HepG2 (cell line): ENCODE data around the gene NPC2. TPM values are rescaled to one million over a fixed set of nuclear protein-coding genes. Genes with fewer than 3 reads are reported as not detected.

ENCODE experiments used
- EEA1 ChIP-seq: sonication (generic); formaldehyde crosslinking; IDR thresholded peaks from 2 replicates; pipeline ENCODE4 v1.5.1; 2020; ENCODE audit warnings: mild to moderate bottlenecking, missing genetic modification reagents, borderline replicate concordance
- ELF3 ChIP-seq: IDR thresholded peaks from 2 replicates; pipeline ENCODE4 v1.6.1; 2016; ENCODE audit warnings: missing genetic modification reagents, missing compliant biosample characterization
- MAF1 ChIP-seq: sonication (generic); formaldehyde crosslinking; IDR thresholded peaks from 2 replicates; pipeline ENCODE4 v1.5.0; 2020; ENCODE audit warnings: missing genetic modification reagents, borderline replicate concordance
- SNAPC2 ChIP-seq: sonication (generic); formaldehyde crosslinking; IDR thresholded peaks from 2 replicates; pipeline ENCODE4 v1.8.1; 2022; ENCODE audit warnings: mild to moderate bottlenecking, missing genetic modification reagents
- TAF15 ChIP-seq: fragments of 200-400 bp; formaldehyde crosslinking; IDR thresholded peaks from one replicate; pipeline ENCODE4 v1.6.1; 2018; ENCODE audit warnings: mild to moderate bottlenecking, low read depth, low read length; ENCODE audit not compliant: poor library complexity, severe bottlenecking
- TARDBP ChIP-seq: sonication (generic); formaldehyde crosslinking; IDR thresholded peaks from 2 replicates; pipeline ENCODE4 v1.8.0; 2022; ENCODE audit warnings: mild to moderate bottlenecking, missing genetic modification reagents
- THAP11 ChIP-seq: IDR thresholded peaks from 2 replicates; pipeline ENCODE4 v1.6.1; 2016; ENCODE audit warnings: missing biosample characterization, missing genetic modification reagents
- ZBTB7B ChIP-seq: sonication (generic); formaldehyde crosslinking; IDR thresholded peaks from 2 replicates; pipeline ENCODE4 v1.4.0; 2020; ENCODE audit warnings: missing genetic modification reagents
- ZFP37 ChIP-seq: sonication (generic); formaldehyde crosslinking; IDR thresholded peaks from 2 replicates; pipeline ENCODE4 v1.4.0; 2020; ENCODE audit warnings: missing genetic modification reagents, borderline replicate concordance
- ZNF224 ChIP-seq: sonication (generic); formaldehyde crosslinking; IDR thresholded peaks from 2 replicates; pipeline ENCODE4 v1.5.0; 2020; ENCODE audit warnings: mild to moderate bottlenecking, missing genetic modification reagents
- ZNF451 ChIP-seq: sonication (generic); formaldehyde crosslinking; IDR thresholded peaks from 2 replicates; pipeline ENCODE4 v1.5.0; 2020; ENCODE audit warnings: mild to moderate bottlenecking, missing genetic modification reagents
- ZNF615 ChIP-seq: sonication (generic); formaldehyde crosslinking; IDR thresholded peaks from 2 replicates; pipeline ENCODE4 v1.5.0; 2020; ENCODE audit warnings: mild to moderate bottlenecking, missing genetic modification reagents, borderline replicate concordance
- ZNF75D ChIP-seq: sonication (generic); formaldehyde crosslinking; IDR thresholded peaks from 2 replicates; pipeline ENCODE4 v1.8.1; 2023; ENCODE audit warnings: missing genetic modification reagents, mild to moderate bottlenecking, borderline replicate concordance
- ZNF773 ChIP-seq: sonication (generic); formaldehyde crosslinking; IDR thresholded peaks from 2 replicates; pipeline ENCODE4 v1.4.0; 2020; ENCODE audit warnings: missing genetic modification reagents, borderline replicate concordance
- polyA plus RNA-seq, 8 experiments: library from polyadenylated mRNA; depleted of rRNA in 3 of 8; stranded (reverse) in 7 of 8; unstranded in 1 of 8; fragments of >200 nt; fragmentation: Illumina TruSeq in 4 of 8; extraction: Trizol in 4 of 8; gene quantifications; 2 replicates each; pipeline versions ENCODE4 v1.2.1 to v1.2.3, GENCODE V29; 2011 to 2016; ENCODE audit warnings: low read depth in 4 of 8, missing spikeins in 1 of 8, mixed read lengths in 1 of 8; ENCODE audit not compliant: insufficient read depth in 1 of 8
- total RNA-seq, 5 experiments: library from RNA; depleted of rRNA; stranded (reverse); fragments of >200 nt; fragmentation: Illumina TruSeq; extraction: Trizol; gene quantifications; 2 replicates each; pipeline ENCODE4 v1.2.3, GENCODE V29; 2016; ENCODE audit warnings: low read depth in 1 of 5
- TF ChIP-seq, protein P1 (sequence below): sonication (generic); formaldehyde crosslinking; IDR thresholded peaks from 2 replicates; pipeline ENCODE4 v1.5.0; 2020; ENCODE audit warnings: missing genetic modification reagents
- TF ChIP-seq, protein P2 (sequence below): sonication (generic); formaldehyde crosslinking; IDR thresholded peaks from 2 replicates; pipeline ENCODE4 v1.4.0; 2020; ENCODE audit warnings: missing genetic modification reagents
- TF ChIP-seq, protein P3 (sequence below): sonication (generic); formaldehyde crosslinking; IDR thresholded peaks from 2 replicates; pipeline ENCODE4 v1.4.0; 2020; ENCODE audit warnings: missing genetic modification reagents, borderline replicate concordance
- TF ChIP-seq, protein P4 (sequence below): IDR thresholded peaks from 2 replicates; pipeline ENCODE4 v1.6.1; 2016; ENCODE audit warnings: low read depth

Gene NPC2
- total and polyA plus RNA-seq, 2 of the 13 experiments (the other 11 are each of a cell fraction or from before 2014, with no cell fraction given) = 132 to 164 TPM

DNA sequence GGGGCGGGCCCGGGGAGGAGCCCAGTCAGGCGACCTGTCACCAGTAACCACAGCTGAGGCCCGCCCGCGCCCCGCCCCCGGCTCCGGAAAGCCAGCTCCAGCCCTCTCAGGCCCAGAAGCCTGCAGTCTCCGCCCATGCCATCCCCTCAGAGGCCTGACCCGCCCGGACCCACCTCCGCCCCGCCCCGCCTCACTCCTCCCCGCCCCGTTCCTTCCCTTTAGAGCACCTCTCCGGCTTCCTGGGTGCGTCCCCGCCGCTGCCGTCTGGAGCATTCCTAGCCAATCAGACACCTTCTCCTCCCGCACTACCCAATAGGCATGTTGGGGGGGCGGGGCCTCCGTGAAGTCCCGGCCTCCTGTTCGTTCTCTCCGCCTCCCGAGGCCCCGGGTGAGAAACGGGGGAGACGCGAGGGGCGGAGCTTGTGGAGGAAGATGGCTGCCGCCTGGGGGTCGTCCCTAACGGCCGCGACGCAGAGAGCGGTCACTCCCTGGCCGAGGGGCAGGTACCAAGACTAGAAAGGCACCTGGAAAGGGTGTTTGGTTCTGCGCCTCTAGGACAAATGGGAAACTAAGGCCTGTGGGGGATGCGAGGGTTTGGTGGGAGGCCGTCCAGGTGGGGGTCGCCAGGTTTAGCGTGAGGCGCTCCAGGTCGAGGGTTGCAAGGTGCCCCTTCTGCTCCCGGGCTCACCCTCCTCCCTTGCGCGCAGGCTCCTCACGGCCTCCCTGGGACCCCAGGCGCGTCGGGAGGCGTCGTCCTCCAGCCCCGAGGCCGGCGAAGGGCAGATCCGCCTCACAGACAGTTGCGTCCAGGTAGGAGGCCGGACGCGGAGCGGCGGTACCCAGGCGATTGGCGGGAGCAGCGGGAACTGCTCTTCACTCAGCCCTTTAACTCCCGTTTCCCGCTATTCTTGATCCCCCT, 497 bp upstream of the NPC2 start, which contains the start of gene ISCA2 (continued):
- TF ChIP-seq, protein P1, sequence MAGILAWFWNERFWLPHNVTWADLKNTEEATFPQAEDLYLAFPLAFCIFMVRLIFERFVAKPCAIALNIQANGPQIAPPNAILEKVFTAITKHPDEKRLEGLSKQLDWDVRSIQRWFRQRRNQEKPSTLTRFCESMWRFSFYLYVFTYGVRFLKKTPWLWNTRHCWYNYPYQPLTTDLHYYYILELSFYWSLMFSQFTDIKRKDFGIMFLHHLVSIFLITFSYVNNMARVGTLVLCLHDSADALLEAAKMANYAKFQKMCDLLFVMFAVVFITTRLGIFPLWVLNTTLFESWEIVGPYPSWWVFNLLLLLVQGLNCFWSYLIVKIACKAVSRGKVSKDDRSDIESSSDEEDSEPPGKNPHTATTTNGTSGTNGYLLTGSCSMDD (CRISPR knock-in tag) = no peak
- no peak for TF ChIP-seq ZNF224 (CRISPR knock-in tag)
- no peak for TF ChIP-seq ZNF615 (CRISPR knock-in tag)
- TF ChIP-seq, protein P2, sequence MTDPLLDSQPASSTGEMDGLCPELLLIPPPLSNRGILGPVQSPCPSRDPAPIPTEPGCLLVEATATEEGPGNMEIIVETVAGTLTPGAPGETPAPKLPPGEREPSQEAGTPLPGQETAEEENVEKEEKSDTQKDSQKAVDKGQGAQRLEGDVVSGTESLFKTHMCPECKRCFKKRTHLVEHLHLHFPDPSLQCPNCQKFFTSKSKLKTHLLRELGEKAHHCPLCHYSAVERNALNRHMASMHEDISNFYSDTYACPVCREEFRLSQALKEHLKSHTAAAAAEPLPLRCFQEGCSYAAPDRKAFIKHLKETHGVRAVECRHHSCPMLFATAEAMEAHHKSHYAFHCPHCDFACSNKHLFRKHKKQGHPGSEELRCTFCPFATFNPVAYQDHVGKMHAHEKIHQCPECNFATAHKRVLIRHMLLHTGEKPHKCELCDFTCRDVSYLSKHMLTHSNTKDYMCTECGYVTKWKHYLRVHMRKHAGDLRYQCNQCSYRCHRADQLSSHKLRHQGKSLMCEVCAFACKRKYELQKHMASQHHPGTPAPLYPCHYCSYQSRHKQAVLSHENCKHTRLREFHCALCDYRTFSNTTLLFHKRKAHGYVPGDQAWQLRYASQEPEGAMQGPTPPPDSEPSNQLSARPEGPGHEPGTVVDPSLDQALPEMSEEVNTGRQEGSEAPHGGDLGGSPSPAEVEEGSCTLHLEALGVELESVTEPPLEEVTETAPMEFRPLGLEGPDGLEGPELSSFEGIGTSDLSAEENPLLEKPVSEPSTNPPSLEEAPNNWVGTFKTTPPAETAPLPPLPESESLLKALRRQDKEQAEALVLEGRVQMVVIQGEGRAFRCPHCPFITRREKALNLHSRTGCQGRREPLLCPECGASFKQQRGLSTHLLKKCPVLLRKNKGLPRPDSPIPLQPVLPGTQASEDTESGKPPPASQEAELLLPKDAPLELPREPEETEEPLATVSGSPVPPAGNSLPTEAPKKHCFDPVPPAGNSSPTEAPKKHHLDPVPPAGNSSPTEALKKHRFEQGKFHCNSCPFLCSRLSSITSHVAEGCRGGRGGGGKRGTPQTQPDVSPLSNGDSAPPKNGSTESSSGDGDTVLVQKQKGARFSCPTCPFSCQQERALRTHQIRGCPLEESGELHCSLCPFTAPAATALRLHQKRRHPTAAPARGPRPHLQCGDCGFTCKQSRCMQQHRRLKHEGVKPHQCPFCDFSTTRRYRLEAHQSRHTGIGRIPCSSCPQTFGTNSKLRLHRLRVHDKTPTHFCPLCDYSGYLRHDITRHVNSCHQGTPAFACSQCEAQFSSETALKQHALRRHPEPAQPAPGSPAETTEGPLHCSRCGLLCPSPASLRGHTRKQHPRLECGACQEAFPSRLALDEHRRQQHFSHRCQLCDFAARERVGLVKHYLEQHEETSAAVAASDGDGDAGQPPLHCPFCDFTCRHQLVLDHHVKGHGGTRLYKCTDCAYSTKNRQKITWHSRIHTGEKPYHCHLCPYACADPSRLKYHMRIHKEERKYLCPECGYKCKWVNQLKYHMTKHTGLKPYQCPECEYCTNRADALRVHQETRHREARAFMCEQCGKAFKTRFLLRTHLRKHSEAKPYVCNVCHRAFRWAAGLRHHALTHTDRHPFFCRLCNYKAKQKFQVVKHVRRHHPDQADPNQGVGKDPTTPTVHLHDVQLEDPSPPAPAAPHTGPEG = no peak
- peak; percentile 52; the same call in 1 of the 2 replicates for TF ChIP-seq TARDBP (CRISPR knock-in tag)
- TF ChIP-seq, protein P3, sequence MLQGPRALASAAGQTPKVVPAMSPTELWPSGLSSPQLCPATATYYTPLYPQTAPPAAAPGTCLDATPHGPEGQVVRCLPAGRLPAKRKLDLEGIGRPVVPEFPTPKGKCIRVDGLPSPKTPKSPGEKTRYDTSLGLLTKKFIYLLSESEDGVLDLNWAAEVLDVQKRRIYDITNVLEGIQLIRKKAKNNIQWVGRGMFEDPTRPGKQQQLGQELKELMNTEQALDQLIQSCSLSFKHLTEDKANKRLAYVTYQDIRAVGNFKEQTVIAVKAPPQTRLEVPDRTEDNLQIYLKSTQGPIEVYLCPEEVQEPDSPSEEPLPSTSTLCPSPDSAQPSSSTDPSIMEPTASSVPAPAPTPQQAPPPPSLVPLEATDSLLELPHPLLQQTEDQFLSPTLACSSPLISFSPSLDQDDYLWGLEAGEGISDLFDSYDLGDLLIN (CRISPR knock-in tag) = no peak
- TF ChIP-seq MAF1 (CRISPR knock-in tag) = no peak
- TF ChIP-seq, protein P4, sequence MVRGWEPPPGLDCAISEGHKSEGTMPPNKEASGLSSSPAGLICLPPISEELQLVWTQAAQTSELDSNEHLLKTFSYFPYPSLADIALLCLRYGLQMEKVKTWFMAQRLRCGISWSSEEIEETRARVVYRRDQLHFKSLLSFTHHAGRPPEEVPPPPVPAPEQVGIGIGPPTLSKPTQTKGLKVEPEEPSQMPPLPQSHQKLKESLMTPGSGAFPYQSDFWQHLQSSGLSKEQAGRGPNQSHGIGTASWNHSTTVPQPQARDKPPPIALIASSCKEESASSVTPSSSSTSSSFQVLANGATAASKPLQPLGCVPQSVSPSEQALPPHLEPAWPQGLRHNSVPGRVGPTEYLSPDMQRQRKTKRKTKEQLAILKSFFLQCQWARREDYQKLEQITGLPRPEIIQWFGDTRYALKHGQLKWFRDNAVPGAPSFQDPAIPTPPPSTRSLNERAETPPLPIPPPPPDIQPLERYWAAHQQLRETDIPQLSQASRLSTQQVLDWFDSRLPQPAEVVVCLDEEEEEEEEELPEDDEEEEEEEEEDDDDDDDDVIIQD (CRISPR knock-in tag) = no peak
- peak; percentile 67 for TF ChIP-seq THAP11 (CRISPR knock-in tag)
- no peak for TF ChIP-seq ZFP37 (CRISPR knock-in tag)
- TF ChIP-seq ZNF451 (CRISPR knock-in tag) = peak; percentile 71; the same call in 1 of the 2 replicates
- TF ChIP-seq TAF15 = no peak
- TF ChIP-seq ELF3 (CRISPR knock-in tag) = no peak
- no peak for TF ChIP-seq SNAPC2 (CRISPR knock-in tag)
- no peak; the same call in 1 of the 2 replicates for TF ChIP-seq ZNF773 (CRISPR knock-in tag)
- TF ChIP-seq ZBTB7B (CRISPR knock-in tag) = peak; percentile 91
- TF ChIP-seq ZNF75D (CRISPR knock-in tag) = no peak
- no peak for TF ChIP-seq EEA1 (CRISPR knock-in tag)
